ENCODE results near the gene EIF5A.

Gene EIF5A

GRCh38 chr17:7293816-7294613 lies 13.4 kb upstream of the EIF5A start:
- no peak for FAIRE-seq
- TF ChIP-seq, protein P1, sequence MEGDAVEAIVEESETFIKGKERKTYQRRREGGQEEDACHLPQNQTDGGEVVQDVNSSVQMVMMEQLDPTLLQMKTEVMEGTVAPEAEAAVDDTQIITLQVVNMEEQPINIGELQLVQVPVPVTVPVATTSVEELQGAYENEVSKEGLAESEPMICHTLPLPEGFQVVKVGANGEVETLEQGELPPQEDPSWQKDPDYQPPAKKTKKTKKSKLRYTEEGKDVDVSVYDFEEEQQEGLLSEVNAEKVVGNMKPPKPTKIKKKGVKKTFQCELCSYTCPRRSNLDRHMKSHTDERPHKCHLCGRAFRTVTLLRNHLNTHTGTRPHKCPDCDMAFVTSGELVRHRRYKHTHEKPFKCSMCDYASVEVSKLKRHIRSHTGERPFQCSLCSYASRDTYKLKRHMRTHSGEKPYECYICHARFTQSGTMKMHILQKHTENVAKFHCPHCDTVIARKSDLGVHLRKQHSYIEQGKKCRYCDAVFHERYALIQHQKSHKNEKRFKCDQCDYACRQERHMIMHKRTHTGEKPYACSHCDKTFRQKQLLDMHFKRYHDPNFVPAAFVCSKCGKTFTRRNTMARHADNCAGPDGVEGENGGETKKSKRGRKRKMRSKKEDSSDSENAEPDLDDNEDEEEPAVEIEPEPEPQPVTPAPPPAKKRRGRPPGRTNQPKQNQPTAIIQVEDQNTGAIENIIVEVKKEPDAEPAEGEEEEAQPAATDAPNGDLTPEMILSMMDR (IDR thresholded peaks at IDR 0.05; ENCODE audit: insufficient read depth, missing control alignments): no peak
- peak; percentile 43 for DNase-seq (ENCODE audit: insufficient read length, low spot score)

DNA sequence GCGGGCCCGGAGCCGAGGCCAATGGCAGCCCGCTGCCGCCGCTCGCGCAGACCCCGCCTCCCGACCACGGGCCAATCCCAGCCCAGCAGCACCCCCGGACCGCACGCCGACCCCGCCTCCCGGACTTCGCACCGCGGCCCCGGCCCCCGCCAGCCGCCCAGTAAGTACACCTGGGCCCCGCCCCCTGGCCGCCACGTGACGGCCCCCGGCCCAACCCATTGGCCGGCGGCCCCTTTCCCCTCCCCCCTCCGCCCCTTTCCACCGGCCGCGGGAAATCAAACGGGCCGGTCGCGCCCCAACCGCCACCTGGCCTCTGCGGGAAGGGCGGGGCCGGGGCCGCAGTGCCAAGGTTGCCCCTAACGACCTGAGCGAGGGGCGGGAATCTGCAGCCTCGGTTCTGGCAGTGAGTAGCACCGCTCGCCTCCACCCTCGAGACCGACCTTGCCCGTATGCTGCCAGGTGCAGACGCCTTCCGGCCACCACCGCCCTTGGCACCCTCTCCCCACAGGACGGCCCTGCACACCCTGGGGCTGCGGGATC lies 12.7 kb upstream of the EIF5A start, which contains the start of gene YBX2:
YBX2 (minus strand) TSS at position 26 of the 540 bp plus-strand sequence. CDS start 139 bp downstream, outside the sequence.
- TF ChIP-seq, protein P1 (IDR thresholded peaks at IDR 0.05; ENCODE audit: insufficient read depth, missing control alignments): no peak
- peak; percentile 91 for DNase-seq (ENCODE audit: insufficient read length, low spot score)
- FAIRE-seq: no peak

DNA sequence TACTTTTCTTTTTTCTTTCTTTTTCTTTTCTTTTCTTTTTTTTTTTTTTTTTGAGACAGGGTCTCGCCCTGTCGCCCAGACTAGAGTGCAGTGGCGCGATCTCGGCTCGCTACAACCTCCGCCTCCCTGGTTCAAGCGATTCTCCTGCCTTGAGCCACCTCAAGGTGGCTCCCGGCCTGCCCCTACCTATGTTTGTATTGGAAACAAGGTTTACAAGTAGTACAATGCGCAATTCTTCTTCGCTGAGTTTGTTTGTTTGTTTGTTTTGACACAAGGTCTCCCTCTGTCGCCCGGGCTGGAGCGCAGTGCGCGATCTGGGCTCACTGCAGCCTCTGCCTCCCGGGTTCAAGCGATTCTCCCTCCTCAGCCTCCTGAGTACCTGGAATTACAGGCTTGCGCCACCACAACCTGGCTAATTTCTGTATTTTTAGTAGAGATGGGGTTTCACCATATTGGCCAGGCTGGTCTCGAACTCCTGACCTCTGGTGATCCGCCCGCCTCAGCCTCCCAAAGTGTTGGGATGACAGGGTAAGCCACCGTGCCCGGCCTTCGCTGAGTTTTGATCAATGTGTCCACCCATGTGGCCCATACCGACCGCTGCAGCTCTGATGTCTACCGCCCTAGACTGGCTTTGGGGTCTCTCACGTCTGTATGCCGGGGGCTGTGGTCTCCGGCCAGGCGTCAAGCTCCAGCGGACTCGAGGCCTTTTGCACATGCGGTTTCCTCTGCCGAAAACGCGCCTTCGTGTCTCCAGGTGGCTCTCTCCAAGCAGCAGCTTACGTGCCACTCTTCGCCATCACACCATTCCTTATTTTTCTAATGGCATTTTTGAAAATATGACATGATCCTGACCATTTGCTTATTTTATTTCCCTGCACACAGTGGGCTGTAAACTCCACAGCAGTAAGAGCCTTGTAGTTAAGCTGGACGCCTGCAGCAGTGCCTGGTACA lies 11.9 kb upstream of the EIF5A start:
- TF ChIP-seq, protein P1 (IDR thresholded peaks at IDR 0.05; ENCODE audit: insufficient read depth, missing control alignments): no peak
- DNase-seq (ENCODE audit: insufficient read length, low spot score): no peak
- FAIRE-seq: no peak

- no peak for FAIRE-seq
- TF ChIP-seq, protein P1 (IDR thresholded peaks at IDR 0.05; ENCODE audit: insufficient read depth, missing control alignments): peak; percentile 65
- DNase-seq (ENCODE audit: insufficient read length, low spot score): peak; percentile 81
Measured at GRCh38 chr17:7296189-7296861, 11.1 kb upstream of the EIF5A start.

DNA sequence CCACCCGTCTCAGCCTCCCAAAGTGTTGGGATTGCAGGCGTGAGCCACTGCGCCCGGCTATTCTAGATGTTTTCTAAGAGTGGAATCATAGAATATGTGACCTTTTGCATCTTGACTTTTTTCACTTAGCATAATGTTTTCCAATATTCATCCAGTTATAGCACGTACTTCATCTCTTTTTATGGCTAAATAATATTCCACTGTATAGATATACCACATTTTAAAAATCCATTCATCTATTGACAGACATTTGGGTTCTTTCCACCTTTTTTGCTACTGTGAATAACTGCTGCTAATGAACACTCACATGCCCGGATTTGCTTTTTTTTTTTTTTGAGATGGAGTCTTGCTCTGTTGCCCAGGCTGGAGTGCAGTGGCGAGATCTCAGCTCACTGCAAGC lies 3.2 kb upstream of the EIF5A start:
- FAIRE-seq: no peak
- TF ChIP-seq, protein P1 (IDR thresholded peaks at IDR 0.05; ENCODE audit: insufficient read depth, missing control alignments): no peak
- no peak for DNase-seq (ENCODE audit: insufficient read length, low spot score)

- TF ChIP-seq, protein P1 (IDR thresholded peaks at IDR 0.05; ENCODE audit: insufficient read depth, missing control alignments): no peak
- DNase-seq (ENCODE audit: insufficient read length, low spot score) (no peak), FAIRE-seq (no peak)
Measured at GRCh38 chr17:7307686-7308624, 527 bp downstream of the EIF5A start.
